Activated CD8-positive, alpha-beta memory T cell treated with anti-CD3 and anti-CD28 coated beads, Interleukin-2, amount 50 U/mL, for 1 hour (primary cell): ENCODE measurements around the gene ZNF561.
"Not testable (repeated sequence)": the region's sequence is repeated elsewhere in the genome, so short reads cannot be mapped to it uniquely, and the experiment has no call there.

ENCODE experiments used
- DNase-seq: peaks from one replicate; pipeline ENCODE4 v3.0.0-alpha.2; 2020; ENCODE audit errors: extremely low read depth

ZNF561 gene

GRCh38 chr19:9621156-9622037 lies at the start of gene ZNF561:
ZNF561 (minus strand) TSS chr19:9621232; CDS start chr19:9619456, 1,776 bp downstream.
- peak; percentile 86 for DNase-seq

- DNase-seq, result no peak
Measured at GRCh38 chr19:9668544-9668943, 47.5 kb upstream of the ZNF561 start.

- no peak for DNase-seq
Measured at GRCh38 chr19:9667898-9668297, 46.9 kb upstream of the ZNF561 start.

GRCh38 chr19:9658769-9659168 lies 37.7 kb upstream of the ZNF561 start:
- no peak for DNase-seq

GRCh38 chr19:9653066-9653555 lies 32.1 kb upstream of the ZNF561 start:
- DNase-seq, result not testable (repeated sequence)

DNA sequence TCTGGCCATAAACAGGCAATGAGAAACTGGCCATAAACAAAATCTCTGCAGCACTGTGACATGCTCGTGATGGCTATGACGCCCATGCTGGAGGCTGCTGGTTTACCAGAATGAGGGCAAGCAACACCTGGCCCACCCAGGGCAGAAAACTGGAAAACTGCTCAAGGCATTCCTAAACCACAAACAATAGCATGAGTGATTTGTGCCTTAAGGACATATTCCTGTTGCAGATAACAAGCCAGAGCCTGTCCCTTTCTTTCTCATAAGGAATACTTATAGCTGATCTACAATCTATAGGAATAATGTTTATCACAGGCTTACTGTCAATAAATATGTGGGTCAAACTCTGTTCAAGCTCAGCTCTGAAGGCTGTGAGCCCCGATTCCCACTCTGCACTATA lies 30.4 kb upstream of the ZNF561 start:
- not testable (repeated sequence) for DNase-seq

GRCh38 chr19:9650345-9650744 lies 29.3 kb upstream of the ZNF561 start:
- DNase-seq, result no peak

DNA sequence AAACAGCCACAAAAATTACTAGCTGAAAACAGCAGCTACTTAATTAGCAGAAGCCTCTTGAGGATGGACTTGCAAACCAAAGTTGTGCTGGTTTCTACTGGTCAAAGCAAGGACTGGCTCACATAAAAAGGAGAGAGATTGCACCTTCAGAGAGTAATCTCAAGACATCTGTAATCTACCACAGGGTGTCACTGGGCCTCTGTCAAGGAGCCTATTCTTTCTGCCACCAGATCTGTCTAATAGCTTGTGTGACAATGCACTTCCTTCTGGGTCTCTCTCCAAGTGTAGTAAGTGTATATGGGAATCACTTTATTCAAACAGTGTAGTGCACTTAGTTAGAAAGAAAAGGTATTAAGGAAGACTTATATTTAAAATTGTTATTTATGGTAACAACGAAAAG lies 24.4 kb upstream of the ZNF561 start:
- no peak for DNase-seq

DNA sequence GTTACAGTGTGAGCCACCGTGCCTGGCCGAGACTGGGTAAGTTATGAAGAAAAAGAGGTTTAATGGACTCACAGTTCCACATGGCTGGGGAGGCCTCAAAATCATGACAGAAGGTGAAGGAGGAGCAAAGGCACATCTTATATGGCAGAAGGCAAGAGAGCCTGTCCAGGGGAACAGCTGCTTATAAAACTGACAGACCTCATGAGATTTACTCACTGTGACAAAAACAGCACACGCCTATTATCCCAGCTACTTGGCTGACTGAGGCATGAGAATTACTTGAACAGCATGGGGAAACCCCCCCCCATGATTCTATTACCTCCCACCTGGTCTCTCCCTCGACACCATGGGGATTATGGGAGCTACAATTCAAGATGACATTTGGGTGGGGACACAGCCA lies 23.4 kb upstream of the ZNF561 start:
- no peak for DNase-seq

DNA sequence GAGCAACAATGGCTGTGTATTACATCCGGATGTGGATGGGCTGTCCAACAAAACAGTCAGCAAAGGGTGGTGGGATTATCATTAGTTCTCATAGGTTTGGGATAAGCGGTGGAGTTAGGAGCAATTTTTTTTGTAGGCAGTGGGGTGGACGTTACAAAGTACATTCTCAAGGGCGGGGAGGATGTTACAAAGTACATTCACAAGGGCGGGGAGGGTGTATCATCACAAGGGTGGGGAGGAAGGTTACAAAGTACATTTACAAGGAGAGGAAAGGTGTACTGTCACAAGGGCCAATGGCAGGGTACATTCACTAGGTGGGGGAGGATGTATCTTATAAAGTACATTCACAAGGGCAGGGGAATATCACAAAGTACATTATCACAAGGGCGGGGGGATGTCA lies 20.8 kb upstream of the ZNF561 start:
- DNase-seq, result no peak

DNA sequence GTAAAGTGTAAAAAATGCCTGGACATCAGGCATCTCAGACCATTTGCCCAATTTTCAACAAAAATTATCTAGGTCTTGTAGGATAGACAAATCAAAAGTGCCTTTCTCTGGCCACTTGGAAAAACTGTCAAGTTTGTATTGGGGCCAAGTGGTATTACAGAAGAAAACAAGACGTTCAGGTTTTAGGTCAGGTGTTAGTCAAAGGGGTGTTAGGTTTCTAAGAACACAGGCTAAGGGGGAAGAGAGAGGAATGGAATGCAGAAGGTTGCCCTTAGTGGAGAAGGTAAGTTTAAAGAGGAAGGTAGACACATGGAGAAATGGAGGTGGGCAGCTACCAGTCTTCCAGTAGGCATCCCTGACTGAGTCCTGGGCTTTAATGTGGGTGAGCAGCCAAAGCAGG lies 19.9 kb upstream of the ZNF561 start:
- DNase-seq, result no peak

DNA sequence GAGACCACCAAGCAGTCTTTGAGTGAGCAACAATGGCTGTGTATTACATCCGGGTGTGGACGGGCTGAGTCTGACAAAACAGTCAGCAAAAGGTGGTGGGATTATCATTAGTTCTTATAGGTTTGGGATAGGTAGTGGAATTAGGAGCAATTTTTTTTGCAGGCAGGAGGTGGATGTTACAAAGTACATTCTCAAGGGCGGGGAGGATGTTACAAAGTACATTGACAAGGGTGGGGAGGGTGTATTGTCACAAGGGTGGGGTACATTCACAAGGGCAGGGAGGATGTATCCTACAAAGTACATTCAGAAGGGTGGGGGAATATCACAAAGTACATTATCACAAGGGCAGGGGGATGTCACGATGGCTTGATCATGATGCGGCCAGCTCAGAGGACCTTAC lies 15.0 kb upstream of the ZNF561 start:
- DNase-seq, result no peak

DNA sequence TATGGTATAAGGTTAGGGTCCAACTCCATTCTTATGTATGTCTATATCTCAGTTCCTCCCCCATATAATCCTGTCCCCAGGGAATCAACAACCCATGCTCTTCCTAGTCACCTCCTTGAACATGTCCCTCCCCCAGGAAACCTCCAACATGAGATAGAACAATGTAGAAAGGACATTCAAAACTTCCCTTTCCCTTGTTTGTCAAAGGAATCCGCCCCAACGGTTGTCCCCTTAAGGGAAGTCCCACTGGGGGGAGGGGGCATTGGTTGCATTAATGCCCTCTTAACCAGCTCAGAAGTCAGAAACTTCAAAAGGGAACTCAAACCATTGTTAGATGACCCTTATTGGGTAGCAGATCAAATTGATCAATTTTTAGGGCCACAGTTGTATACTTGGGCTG lies 6.8 kb upstream of the ZNF561 start:
- DNase-seq, result no peak

DNA sequence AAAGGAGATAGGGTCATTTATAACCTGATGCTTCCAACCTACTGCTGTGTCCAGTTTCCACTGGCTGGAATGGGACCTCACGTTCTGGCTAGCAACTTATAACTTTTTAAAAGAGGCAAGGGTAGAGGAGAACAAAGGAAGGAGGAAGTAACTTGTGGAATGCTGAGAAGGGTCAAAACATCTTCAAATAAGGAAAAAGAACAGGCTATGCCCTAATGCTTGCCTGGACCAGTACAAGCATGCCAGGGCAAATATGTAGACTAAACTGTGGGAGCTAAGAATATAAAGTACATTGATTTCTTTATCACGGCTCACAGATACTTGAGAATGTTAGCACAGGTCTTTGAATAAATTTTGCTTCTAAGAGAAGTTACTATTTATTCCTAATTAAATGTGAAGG lies 1.5 kb upstream of the ZNF561 start:
- DNase-seq, result no peak

- DNase-seq, result no peak
Measured at GRCh38 chr19:9620842-9621155, 233 bp downstream of the ZNF561 start.

DNA sequence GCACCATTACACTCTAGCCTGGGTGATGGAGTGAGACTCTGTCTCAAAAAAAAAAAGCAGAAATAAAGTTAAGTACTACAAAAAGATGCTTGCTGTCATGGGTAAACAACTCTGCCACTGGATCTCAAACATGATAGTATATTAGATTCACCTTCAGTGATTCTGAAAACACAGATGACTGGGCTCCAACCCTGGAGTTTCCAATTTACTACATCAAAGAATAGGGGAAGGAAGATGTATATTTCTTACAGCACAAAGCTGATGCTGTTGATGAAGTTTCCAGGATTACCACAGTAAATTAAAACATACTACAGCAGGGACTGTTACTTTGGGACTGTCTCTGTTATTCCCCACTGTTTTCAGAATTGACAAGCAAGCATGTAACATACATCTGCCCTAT lies 5.2 kb downstream of the ZNF561 start:
- no peak for DNase-seq

DNA sequence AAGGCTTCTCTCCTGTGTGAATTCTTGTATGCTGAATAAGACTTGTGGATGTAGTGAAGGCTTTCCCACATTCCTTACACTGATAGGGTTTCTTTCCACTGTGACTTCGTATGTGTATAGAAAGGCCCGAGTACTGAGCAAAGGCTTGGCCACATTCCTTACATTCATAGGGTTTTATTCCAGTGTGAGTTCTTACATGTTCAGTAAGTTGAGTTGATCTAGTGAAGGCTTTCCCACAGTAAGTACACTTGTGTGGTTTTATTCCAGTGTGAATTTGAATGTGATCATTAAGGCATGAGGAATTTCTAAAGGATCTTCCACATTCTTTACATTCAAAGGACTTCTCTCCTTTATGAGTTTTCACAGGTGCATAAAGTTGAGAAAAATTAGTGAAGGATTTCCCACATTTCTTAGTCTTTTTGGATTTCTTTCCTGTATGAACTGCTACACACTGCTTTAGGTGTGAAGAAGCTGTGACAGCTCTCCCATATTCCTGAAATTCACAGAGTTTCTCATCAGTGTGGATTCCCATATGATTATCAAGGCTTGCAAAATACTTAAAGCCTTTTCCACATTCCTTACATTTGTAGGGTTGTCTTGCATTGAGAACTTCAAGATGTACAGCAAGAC lies 10.4 kb downstream of the ZNF561 start:
- no peak for DNase-seq

- no peak for DNase-seq
Measured at GRCh38 chr19:9608912-9609311, 12.1 kb downstream of the ZNF561 start.

- no peak for DNase-seq
Measured at GRCh38 chr19:9597027-9597426, 24.0 kb downstream of the ZNF561 start.

DNA sequence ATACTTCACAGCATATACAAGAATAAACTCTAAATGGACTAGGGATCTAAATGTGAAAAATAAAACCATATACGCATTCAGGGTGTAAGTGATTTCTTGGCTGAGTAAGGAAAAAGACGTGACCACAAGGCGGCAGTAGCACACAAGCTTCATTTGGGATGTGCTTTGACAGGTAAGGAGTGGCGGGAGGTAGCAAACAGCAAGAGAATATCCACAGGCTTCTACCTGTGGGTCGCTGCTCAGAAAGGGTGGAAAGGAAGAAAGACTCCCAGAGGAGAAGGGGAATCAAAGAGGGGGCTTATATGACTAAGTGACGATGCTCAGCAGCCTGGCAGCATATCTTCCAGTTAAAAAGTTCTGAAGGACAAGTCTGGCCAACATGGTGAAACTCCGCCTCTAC lies 34.3 kb downstream of the ZNF561 start:
- peak; percentile 61 for DNase-seq

GRCh38 chr19:9584073-9584833 lies 36.8 kb downstream of the ZNF561 start, which contains the start of gene ZNF121:
ZNF121 (minus strand) TSS chr19:9584504; CDS start chr19:9568097, 16,407 bp downstream.
- DNase-seq, result peak; percentile 39

DNA sequence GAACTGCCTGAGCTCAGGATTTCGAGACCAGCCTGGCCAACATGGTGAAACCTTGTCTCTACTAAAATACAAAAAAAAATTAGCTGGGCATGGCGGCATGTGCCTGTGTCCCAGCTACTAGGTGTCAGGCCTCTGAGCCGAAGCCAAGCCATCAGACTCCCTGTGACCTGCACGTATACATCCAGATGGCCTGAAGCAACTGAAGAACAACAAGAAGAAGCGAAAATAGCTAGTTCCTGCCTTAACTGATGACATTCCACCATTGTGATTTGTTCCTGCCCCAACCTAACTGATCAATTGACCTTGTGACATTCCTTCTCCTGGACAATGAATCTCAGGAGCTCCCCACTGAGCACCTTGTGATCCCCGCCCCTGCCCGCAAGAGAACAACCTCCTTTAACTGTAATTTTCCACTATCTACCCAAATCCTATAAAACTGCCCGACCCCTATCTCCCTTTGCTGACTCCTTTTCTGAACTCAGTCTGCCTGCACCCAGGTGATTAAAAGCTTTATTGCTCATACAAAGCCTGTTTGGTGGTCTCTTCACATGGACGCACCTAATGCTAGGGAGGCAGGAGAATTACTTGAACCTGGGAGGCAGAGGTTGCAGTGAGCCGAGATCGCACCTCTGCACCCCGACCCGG lies 38.8 kb downstream of the ZNF561 start:
- DNase-seq, result not testable (repeated sequence)
